CD4-positive, alpha-beta T cell treated with Interleukin-21 for 1 hour (primary cell): ENCODE results near the gene ZSCAN31.
"Not testable (repeated sequence)": the region's sequence is repeated elsewhere in the genome, so short reads cannot be mapped to it uniquely, and the experiment has no call there.

Experiments used
- DNase-seq: peaks from one replicate; pipeline ENCODE4 v3.0.0-alpha.2; 2020

ZSCAN31 gene

GRCh38 chr6:28335564-28336283, at the start of gene ZSCAN31:
ZSCAN31 (minus strand) TSS chr6:28336148; CDS start chr6:28329683, 6,465 bp downstream.
- DNase-seq = peak; percentile 94

- no peak for DNase-seq
Observed at GRCh38 chr6:28384143-28384533, 48.2 kb upstream of the ZSCAN31 start.

DNA sequence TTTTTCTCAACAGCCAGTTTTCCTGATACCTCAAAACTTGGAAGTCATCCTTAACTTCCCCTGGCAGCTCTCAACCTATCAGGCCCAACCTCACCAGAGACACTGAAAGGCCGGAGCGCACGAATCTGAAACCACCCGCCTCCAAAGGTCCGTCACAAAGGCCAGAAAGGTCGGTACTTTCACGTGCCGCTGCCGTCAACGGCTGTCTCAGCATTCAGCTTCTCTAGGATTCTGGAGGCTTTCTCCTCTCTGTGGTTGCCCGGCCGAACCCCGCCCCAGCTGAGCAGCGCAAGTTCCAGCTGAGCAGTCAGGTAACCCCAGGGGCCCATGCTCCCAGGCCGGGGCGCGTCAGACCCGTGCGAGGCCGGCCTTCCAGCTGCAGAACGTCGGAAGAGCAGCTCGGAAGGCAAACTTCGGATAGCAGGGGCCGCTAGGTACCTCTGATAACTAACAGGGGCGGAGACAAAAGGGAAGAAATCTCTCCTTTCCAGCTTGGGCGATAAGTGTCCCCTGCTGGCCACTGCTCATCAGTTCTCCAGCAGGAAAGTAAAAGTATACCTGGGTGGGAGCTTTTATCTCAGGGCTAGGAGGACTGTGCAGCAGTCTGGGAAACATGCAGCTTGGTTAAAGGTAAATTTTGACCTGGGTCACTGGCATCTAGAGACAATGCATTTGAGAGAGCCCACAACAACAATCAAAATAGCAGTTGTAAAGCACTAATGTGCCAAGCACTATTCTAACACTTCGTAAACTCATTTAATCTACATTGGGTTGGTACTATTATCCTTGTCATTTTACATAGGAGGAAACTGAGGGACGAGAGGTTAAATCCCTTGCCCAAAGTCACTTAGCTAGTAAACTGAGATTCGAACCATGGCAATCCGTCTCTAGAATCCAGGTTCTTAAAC, 47.5 kb upstream of the ZSCAN31 start:
- peak; percentile 43 for DNase-seq

GRCh38 chr6:28380381-28380780, 44.4 kb upstream of the ZSCAN31 start:
- DNase-seq = no peak

GRCh38 chr6:28378644-28379043, 42.7 kb upstream of the ZSCAN31 start:
- no peak for DNase-seq

- no peak for DNase-seq
Observed at GRCh38 chr6:28377879-28378278, 41.9 kb upstream of the ZSCAN31 start.

DNA sequence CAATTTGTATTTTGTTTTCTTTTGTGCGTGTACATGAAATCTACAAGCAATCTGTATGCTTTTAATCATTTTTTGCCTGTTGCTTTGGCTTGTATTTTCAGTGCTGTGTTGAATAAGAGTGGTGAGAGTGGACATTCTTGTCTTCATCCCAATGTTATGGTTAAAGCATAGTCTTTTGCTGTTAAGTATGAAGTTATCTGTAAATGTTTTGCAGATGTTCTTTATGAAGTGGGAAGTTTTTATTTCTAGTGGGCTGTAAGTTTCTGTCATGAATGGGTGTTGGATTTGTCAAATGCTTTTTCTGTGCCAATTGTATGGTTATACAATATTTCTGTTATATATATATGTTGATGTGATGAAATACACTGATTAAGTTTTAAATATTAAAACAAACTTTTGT, 38.0 kb upstream of the ZSCAN31 start:
- DNase-seq = no peak

DNA sequence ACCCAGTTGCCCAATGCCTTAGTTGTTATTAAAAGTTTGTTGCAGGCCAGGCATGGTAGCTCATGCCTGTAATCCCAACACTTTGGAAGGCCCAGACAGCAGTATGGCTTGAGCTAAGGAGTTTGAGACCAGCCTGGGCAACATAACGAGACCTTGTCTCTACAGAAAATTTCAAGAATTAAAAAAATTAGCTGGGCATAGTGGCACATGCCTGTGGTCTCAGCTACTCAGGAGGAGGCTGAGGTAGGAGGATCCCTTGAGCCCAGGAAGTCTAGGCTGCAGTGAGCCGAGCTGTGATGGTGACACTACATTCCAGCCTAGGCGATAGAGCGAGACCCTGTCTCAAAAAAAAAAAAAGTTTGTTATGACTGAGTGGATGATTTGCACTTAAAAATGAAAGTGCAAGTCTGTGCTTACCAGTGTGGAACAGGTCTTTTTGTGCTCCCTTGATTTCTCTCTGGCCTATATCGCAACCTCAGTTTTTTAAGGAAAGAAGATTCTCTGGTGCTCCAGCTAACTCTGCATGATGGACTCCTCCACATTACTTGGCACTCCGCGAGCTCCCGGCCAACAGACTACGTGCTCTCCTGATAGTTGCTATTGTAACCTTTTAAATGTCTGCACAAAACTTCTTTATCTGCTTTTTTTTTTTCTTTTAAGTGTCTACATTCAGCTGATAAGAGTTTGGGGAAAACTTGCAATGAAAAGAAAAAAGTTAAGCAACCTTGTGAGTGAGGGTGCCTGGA, 35.9 kb upstream of the ZSCAN31 start:
- no peak for DNase-seq

- DNase-seq = no peak
Observed at GRCh38 chr6:28371280-28371679, 35.3 kb upstream of the ZSCAN31 start.

- no peak for DNase-seq
Observed at GRCh38 chr6:28370440-28370839, 34.5 kb upstream of the ZSCAN31 start.

- DNase-seq = no peak
Observed at GRCh38 chr6:28369463-28369862, 33.5 kb upstream of the ZSCAN31 start.

DNA sequence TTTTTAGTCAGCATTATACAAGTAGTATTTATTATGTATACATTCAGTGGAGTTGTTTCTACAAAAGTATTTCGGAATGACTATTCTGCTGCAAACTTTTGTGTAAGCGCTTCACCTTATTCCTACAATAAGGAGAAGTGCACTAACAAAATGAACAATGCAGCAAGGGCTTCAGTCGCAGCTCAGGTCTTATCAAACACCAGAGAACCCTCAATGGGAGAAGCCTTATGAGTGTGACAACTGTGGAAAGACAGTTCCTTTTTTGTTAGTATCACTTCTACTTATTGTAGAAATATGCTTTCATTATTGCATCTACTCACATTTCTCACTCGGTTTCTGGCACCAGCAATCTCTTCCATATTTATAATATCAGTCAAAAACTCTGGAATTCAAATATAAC, 32.6 kb upstream of the ZSCAN31 start:
- DNase-seq = no peak

DNA sequence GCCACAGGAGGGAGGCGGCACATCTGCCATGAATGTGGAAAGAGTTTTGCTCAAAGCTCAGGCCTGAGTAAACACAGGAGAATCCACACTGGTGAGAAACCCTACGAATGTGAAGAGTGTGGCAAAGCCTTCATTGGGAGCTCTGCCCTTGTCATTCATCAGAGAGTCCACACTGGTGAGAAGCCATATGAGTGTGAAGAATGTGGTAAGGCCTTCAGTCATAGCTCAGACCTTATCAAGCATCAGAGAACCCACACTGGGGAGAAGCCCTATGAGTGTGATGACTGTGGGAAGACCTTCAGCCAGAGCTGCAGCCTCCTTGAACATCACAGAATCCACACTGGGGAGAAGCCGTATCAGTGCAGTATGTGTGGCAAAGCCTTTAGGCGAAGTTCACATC, 29.6 kb upstream of the ZSCAN31 start:
- not testable (repeated sequence) for DNase-seq

DNA sequence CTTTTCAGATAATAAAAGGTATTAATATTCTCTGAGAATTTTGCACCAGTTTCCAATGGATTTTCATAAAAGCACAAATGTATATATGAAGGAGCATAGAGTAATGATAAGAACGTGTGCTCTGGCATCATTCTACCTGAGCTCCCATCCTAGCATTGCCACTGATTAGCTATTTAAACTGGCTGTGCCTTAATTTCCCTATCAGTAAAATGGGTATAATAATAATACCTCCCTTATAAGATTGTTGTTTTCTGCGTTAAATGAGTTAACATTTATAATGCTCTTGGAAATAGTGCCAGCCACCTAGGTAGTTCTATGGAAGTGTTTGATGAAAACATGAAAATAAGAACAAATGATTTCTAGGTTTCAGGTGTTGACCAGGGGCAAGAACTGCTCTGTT, 25.0 kb upstream of the ZSCAN31 start:
- no peak for DNase-seq

DNA sequence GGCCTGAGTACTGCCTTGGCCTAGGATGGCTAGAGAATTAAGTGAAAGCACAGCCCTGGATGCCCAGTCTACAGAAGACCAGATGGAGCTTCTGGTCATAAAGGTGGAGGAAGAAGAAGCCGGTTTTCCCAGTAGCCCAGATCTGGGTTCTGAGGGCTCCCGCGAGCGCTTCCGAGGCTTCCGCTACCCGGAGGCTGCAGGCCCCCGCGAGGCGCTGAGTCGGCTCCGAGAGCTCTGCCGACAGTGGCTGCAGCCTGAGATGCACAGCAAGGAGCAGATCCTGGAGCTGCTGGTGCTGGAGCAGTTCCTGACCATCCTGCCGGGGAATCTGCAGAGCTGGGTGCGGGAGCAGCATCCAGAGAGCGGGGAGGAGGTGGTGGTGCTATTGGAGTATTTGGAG, 23.6 kb upstream of the ZSCAN31 start:
- not testable (repeated sequence) for DNase-seq

DNA sequence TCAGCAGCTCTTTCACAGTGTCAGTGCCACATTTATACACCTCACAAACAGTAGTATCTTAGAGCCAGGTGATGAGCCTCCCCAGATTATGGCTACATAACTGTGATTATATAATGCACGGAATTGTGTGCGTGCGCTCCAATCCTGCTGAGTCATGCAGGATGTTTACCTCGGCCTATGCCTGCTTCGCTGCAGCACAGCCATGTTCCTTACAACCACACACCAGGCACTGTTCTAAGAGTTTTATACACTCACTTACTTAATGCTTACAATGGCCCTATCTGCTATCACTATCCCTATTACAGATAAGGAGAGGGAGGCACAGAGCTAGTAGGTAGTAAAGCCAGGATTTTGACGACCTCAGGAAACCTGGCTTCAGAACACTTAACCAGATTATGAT, 21.1 kb upstream of the ZSCAN31 start:
- no peak for DNase-seq

DNA sequence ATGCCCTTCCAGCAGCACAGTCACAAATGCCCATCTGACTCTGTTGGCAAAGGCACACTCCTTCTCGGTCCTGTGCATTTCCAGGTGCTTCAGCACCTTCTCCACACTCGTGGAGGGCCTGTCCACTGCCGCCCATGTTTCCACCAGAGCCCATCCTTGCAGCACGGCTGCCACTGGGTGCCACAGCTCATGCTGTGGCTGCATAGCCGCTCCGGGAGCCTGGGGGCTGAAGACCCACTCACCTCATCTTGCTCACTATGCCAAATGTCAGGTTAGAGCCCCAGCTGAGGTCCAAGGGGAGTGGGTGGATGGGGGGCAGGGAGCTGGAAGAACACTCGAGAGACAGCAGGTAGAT, 20.7 kb upstream of the ZSCAN31 start:
- DNase-seq = no peak

DNA sequence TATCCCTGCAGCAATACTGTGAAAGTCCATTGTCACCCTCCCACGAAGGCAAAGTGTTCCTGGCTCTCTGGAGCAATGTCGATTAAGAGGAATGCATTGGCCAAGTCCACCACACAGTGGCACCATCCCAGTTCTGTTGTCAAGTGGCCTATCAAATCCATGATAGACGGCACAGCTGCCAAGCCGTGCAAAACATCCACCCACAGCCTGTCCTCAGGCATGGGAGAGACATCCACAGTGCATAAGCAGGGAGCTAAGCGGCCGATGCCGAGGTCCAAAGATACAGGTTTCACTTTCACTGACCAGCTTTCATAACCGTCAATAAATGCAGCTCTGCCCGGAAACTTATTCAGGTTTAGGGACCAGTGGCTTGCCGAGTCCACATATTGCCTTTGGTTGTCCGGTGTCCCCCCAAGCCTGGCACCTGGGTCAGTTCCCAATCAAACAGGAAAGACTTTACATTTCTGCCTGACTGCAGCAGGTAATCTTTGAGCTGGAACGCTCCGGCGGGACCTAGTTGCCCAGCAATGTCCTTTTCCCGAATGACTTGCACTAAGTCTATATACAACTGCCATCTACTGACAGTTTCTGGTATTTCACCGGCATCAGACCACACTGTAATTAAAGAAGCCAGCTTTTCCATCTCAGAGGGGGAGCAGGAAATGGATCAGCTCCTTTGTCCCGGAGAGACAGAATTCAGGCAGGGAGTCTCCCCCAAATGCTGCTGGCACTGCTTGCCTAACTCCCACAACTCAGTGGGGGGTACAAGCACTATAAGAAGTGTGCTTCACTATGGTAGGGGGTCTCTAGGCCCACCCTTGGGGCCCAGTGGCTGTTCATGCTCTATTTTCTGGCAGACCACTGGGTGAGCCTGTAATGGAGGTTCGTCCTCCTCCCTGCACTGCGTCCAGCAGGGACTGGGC, 20.1 kb upstream of the ZSCAN31 start:
- DNase-seq = peak; percentile 79

DNA sequence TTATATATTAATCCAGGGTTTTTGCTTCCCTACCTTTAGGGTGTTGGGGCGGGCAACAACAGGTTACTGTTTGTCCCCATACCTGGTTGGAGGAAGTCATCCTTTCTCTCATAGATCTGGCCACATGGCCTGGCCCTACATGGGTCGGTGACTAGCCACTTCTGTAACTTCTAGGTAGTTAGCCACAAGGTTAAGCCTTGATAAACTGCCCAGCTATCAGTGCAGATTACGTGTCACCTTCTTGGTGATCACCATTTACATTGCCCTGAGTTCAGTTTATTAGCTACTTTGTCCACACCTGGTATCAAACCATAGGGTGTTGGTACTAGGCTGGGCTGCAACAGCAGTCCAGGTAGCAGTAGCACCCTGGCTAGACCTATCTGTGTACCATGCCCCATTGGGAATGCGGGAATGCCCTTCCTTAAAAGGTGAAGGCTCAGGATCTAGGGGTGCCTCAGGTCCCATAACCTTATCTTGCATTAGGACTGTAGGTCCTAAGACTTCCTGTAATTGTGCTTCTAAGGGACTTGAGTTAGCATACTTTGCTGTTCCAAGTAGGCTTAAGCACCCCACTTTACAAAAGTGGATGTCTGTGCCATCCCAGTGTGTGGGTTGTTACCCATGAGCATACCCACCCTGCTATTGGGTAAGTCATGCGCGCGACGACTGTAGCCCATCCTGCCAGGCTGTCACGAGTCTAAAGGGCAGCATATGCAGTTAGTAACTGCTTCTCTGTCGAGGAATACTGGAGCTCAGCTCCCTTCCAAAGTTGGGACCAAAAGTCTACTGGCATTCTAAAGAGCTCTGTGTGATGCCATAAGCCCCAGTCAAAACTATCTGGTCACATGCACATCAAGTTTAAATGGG, 19.0 kb upstream of the ZSCAN31 start:
- DNase-seq = no peak

GRCh38 chr6:28353981-28354676, 18.2 kb upstream of the ZSCAN31 start:
- no peak for DNase-seq

DNA sequence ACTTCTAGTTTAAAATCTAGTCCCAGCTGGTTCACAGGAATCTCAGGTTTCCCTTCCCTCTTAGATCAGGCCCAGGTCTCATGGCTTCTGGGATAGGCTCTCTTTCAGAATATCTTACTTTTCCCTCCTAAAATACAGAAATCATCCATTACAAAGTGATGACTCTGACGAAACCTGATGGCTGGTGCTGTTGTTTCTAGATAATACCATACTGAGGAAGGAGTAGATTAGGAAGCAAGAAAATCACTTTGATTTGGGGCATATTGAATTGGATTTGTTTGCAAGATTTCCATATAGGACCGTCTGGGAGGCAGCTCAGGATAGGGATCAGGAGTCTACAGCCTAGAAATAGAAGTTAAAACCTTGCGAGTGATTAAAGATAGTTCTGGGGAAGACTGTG, 17.4 kb upstream of the ZSCAN31 start:
- DNase-seq = no peak
